ENCODE measurements around the gene MAG. TPM values are rescaled to one million over a fixed set of nuclear protein-coding genes. Genes with fewer than 3 reads are reported as not detected.

The MAG gene
- total RNA-seq, 4 donors from 2014 or later: 0.91 to 15.1 TPM; not detected in 2

DNA sequence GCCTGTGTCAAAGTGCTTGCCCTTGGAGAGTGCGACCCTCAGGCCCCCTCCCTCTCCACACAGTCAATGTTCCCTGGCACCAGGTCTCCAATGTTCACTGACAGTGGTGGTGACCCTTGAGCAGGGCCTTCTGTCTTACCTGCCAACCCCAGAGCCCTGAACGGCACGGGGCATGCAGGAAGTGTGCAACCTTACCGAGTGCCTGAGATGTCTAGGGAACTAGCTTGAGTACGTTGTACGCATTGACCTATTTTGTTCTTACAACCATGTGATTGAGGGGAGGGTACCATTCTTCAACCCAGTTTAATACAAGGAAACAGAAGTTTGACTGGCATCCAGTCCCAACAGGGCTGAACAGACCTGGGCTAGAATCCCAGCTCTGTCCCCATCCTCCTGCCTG is 13.2 kb downstream of the MAG start:
- peaks cover 0 to 5% of the 10 kb centered on the region in 2 donors for H3K27me3 ChIP-seq
- intact Hi-C loops (cut with DNase I; ENCODE audit: low total_unique reads): no loop called here
- DNase-seq: no peak
- TF ChIP-seq POLR2A (IDR thresholded peaks at IDR 0.05): no peak
- TF ChIP-seq, protein P1, sequence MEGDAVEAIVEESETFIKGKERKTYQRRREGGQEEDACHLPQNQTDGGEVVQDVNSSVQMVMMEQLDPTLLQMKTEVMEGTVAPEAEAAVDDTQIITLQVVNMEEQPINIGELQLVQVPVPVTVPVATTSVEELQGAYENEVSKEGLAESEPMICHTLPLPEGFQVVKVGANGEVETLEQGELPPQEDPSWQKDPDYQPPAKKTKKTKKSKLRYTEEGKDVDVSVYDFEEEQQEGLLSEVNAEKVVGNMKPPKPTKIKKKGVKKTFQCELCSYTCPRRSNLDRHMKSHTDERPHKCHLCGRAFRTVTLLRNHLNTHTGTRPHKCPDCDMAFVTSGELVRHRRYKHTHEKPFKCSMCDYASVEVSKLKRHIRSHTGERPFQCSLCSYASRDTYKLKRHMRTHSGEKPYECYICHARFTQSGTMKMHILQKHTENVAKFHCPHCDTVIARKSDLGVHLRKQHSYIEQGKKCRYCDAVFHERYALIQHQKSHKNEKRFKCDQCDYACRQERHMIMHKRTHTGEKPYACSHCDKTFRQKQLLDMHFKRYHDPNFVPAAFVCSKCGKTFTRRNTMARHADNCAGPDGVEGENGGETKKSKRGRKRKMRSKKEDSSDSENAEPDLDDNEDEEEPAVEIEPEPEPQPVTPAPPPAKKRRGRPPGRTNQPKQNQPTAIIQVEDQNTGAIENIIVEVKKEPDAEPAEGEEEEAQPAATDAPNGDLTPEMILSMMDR (IDR thresholded peaks at IDR 0.05): no peak
- H3K9me3 ChIP-seq: no peaks in the 10 kb centered on the region
- H3K27ac ChIP-seq: no peak overlapping the region
- no peaks in the 10 kb centered on the region for H3K36me3 ChIP-seq
- no peak overlapping the region for H3K4me3 ChIP-seq
- H3K4me1 ChIP-seq: no peaks in the 10 kb centered on the region

DNA sequence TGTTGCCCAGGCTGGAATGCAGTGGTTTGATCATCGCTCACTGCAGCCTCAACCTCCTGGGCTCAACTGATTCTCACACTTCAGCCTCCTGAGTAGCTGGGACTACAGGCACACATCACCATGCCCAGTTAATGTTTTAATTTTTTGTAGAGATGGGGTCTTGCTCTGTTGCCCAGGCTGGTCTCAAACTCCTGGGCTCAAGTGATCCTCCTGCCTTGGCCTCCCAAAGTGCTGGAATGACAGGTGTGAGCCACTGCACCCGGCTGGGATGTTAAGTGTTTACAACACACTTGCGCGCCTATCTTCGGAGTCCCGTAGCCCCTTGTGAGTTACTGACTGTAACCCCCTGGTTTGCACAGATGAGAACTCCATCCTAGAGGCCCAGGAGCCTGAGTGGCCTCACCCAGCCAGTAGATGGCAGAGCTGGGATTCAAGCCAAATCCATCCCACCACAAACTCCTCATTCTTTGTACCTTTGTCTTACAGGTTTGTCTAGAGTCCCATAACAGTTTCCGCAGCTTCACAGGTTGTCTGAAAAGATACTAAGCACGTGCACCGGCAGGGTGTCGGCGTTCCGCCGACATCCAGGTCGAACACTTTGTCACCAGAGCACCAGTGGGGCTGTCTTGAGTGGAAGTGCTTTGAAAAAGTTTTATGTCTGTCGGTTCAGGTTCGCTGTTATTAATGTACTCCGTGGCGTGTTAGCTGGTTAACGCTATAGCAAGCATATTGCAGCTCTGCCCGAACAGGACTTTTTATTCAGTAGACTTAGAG is 14.7 kb downstream of the MAG start:
- no peak for DNase-seq
- Histone ChIP-seq H3K4me1 (no peaks in the 10 kb centered on the region), H3K36me3 (no peaks in the 10 kb centered on the region), H3K27ac (no peak overlapping the region), H3K4me3 (no peak overlapping the region), H3K9me3 (no peaks in the 10 kb centered on the region), H3K27me3 (no peaks in the 10 kb centered on the region)
- TF ChIP-seq POLR2A (IDR thresholded peaks at IDR 0.05): no peak
- TF ChIP-seq, protein P1 (IDR thresholded peaks at IDR 0.05): no peak
- intact Hi-C loops (cut with DNase I; ENCODE audit: low total_unique reads): no loop called here

DNA sequence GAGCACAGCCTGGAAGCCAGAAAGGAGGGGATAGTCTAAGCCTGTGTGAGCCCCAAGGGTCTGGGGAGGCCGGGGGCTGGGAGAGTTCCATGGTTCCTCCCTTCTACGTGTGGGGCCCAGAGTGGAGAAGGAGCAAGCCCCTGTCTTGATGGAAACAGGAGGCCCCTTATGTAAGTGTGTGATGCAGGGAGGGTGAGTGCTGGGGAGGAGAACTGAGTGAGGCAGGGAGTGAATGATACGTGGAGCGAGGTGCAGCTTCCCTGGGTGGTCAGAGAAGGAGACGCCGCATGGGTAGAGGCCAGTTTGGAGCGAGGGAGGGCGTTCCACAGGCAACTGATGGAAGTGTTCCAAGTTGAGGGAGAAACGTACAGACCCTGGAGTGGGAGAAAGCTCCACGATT is 16.0 kb downstream of the MAG start:
- intact Hi-C loops (cut with DNase I; ENCODE audit: low total_unique reads): no loop called here

DNA sequence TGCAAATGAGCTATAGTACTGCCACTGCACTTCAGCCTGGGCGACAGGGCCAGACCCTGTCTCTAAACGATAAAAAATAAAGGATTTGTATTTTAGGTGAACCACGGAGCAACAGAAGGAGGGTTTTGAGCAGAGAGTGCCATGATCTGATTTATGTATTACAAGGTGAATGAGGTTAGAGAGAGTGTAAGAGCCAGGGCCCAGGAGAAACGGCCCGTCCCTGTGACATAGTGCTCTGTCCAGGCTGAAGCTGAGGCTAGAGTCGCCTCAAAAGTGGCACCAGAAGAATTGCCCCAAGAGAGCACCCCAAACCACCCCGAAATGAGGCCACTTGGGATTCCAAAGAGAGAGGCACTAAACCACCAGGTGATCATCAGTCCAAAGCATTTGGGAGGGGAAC is 16.9 kb downstream of the MAG start:
- no peaks in the 10 kb centered on the region for H3K9me3 ChIP-seq
- intact Hi-C loops (cut with DNase I; ENCODE audit: low total_unique reads): no loop called here
- no peaks in the 10 kb centered on the region for H3K27me3 ChIP-seq
- TF ChIP-seq, protein P1 (IDR thresholded peaks at IDR 0.05): no peak
- no peak for TF ChIP-seq POLR2A (IDR thresholded peaks at IDR 0.05)
- H3K4me3 ChIP-seq: no peak overlapping the region
- no peak for DNase-seq
- no peaks in the 10 kb centered on the region for H3K36me3 ChIP-seq
- H3K4me1 ChIP-seq: no peaks in the 10 kb centered on the region
- peak overlapping the region in 1 of 2 donors; percentile 49 for H3K27ac ChIP-seq

More for the DNA sequence above, 16.0 kb downstream of the MAG start:
- Histone ChIP-seq H3K36me3 (no peaks in the 10 kb centered on the region), H3K4me3 (no peak overlapping the region), H3K4me1 (no peaks in the 10 kb centered on the region), H3K9me3 (no peaks in the 10 kb centered on the region), H3K27ac (no peak overlapping the region), H3K27me3 (no peaks in the 10 kb centered on the region)
- TF ChIP-seq, protein P1 (IDR thresholded peaks at IDR 0.05): no peak
- TF ChIP-seq POLR2A (IDR thresholded peaks at IDR 0.05): no peak
- no peak for DNase-seq

DNA sequence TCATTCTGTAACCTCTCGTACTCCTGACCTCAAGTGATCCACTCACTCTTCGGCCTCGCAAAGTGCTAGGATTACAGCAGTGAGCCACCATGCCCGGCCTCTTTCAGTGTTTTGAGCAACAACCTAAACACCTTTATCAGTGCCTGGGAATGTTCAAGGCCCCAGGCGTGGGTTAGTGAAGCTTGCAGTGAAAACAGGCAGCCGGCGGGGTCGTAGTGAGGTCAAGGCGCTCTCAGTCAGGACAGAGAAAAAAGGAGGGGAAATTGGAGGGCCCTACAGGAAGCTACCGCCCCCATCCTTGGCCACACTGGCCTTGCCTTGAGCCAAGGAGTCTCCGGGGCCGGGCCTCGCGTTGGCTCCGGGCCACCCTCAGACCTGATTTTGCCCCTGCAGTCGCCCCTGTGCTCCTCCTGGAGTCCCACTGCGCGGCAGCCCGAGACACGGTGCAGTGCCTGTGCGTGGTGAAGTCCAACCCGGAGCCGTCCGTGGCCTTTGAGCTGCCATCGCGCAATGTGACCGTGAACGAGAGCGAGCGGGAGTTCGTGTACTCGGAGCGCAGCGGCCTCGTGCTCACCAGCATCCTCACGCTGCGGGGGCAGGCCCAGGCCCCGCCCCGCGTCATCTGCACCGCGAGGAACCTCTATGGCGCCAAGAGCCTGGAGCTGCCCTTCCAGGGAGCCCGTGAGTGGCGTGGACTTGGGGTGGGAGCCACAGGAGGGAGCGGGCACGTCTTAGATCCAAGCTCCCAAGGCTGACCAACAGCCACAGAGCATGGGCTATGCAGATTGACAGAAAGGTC is 17.7 kb downstream of the MAG start:
- Histone ChIP-seq H3K27ac (peak overlapping the region in 1 of 2 donors; percentile 49), H3K9me3 (no peaks in the 10 kb centered on the region), H3K4me1 (no peaks in the 10 kb centered on the region), H3K4me3 (peak overlapping the region in 1 of 2 donors; percentile 34), H3K27me3 (no peaks in the 10 kb centered on the region), H3K36me3 (no peaks in the 10 kb centered on the region)
- intact Hi-C loops (cut with DNase I; ENCODE audit: low total_unique reads): no loop called here
- peak in 1 of 2 donors; percentile 29 for DNase-seq
- TF ChIP-seq, protein P1 (IDR thresholded peaks at IDR 0.05): no peak
- TF ChIP-seq POLR2A (IDR thresholded peaks at IDR 0.05): no peak

Measured in uterus (tissue), 4 donors.